Ovary (tissue), 3 donors: Measurements from ENCODE around the gene SLCO2A1.

Experiments
- EP300 ChIP-seq: sonication (generic); formaldehyde crosslinking; IDR thresholded peaks from one replicate; pipeline ENCODE4 v1.6.1; 2017; ENCODE audit warnings: antibody characterized with exemption
- TF ChIP-seq, protein P1 (sequence below), 3 donors: fragments of 450-650 bp in 2 of 3; fragments of 200-600 bp in 1 of 3; IDR thresholded peaks; one replicate each; pipeline versions ENCODE4 v1.5.1 to v1.8.0; 2016 to 2022; ENCODE audit warnings: antibody characterized with exemption in 3 of 3, mild to moderate bottlenecking in 1 of 3
- donor health status: DM: no; HTN: no; CAD: no.

DNA sequence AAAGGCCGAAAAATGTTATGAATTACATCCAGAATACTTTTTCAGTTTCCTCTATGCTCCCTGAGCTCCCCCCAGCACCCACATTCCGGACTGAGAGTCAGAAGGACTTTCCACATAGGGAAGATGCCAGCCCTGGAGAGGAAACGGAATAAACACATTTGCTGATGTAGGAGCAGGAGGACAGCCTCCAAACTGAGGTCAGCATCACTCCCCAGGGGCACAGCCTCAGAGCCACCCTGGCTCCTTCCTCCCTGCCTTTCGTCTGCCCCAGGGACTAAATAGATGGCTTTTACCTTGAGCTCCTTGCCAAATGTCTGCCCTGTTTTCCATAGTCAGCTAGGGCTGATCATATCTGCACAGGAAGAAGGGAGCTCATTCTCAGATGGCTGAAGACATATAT lies 22.6 kb upstream of the SLCO2A1 start:
- TF ChIP-seq, protein P1, sequence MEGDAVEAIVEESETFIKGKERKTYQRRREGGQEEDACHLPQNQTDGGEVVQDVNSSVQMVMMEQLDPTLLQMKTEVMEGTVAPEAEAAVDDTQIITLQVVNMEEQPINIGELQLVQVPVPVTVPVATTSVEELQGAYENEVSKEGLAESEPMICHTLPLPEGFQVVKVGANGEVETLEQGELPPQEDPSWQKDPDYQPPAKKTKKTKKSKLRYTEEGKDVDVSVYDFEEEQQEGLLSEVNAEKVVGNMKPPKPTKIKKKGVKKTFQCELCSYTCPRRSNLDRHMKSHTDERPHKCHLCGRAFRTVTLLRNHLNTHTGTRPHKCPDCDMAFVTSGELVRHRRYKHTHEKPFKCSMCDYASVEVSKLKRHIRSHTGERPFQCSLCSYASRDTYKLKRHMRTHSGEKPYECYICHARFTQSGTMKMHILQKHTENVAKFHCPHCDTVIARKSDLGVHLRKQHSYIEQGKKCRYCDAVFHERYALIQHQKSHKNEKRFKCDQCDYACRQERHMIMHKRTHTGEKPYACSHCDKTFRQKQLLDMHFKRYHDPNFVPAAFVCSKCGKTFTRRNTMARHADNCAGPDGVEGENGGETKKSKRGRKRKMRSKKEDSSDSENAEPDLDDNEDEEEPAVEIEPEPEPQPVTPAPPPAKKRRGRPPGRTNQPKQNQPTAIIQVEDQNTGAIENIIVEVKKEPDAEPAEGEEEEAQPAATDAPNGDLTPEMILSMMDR (IDR thresholded peaks at IDR 0.05), result no peak
- no peak for TF ChIP-seq EP300
